ENCODE results near the gene CNTNAP2.

CNTNAP2 gene

DNA sequence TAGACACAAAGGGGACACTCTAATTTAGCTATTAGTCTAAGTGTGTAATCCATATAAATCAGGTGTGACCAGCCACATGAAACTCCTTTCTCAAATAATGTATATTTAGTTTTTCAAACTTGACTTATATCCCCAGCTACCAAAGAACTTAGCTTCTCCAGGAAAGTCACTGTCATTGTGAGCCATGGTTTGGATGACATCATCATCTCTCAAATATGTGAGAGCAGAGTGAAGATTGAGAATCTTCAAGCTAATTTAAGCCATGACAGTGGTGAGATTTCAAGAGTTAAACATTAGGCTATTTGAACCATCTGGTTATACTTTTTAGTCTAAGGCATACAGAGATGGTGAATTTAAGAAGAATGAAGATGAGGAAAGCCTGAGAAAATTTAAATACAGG lies 1165.6 kb downstream of the CNTNAP2 start:
- TF ChIP-seq, protein P1, sequence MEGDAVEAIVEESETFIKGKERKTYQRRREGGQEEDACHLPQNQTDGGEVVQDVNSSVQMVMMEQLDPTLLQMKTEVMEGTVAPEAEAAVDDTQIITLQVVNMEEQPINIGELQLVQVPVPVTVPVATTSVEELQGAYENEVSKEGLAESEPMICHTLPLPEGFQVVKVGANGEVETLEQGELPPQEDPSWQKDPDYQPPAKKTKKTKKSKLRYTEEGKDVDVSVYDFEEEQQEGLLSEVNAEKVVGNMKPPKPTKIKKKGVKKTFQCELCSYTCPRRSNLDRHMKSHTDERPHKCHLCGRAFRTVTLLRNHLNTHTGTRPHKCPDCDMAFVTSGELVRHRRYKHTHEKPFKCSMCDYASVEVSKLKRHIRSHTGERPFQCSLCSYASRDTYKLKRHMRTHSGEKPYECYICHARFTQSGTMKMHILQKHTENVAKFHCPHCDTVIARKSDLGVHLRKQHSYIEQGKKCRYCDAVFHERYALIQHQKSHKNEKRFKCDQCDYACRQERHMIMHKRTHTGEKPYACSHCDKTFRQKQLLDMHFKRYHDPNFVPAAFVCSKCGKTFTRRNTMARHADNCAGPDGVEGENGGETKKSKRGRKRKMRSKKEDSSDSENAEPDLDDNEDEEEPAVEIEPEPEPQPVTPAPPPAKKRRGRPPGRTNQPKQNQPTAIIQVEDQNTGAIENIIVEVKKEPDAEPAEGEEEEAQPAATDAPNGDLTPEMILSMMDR (IDR thresholded peaks at IDR 0.05; ENCODE audit: extremely low read depth, missing control alignments): no peak
- no peak for DNase-seq (ENCODE audit: low spot score)

DNA sequence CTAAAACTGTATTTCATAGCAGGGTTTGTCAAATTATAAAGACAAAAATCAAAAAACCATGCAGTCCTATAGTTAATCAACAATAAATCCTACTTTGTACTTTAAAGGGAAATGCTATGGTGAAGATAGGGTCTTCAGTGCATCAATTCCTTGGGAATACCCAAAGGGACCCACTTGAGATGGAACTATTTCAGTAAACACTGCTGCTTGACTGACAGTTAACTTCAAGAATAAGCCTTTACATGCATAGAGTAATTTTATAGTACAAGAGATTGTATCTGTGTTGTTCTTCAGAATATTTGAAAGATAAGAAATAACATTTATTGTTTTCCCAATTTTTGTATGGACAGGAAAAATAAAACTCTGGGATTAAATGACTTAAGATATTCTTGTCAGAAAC lies 1179.6 kb downstream of the CNTNAP2 start:
- no peak for DNase-seq (ENCODE audit: low spot score)
- TF ChIP-seq, protein P1 (IDR thresholded peaks at IDR 0.05; ENCODE audit: extremely low read depth, missing control alignments): no peak

DNA sequence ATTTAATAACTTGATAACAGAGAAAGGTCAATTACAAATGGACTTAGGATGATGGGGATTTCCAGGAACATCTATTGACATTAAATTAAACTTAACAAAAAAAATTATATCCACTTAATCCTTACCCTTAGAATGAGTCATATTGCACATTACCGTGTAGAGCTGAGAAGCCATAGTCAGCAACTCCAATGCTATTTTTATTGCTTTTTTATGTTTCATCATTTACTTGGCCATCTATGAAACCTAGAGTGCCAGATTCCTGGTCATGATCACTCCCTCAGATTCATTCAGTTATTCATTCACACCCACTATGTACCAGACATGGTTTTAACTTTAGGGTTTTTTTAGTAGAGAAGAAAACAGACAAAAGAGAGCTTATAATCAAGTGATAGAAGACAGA lies 1180.4 kb downstream of the CNTNAP2 start:
- DNase-seq (ENCODE audit: low spot score): no peak
- TF ChIP-seq, protein P1 (IDR thresholded peaks at IDR 0.05; ENCODE audit: extremely low read depth, missing control alignments): no peak

DNA sequence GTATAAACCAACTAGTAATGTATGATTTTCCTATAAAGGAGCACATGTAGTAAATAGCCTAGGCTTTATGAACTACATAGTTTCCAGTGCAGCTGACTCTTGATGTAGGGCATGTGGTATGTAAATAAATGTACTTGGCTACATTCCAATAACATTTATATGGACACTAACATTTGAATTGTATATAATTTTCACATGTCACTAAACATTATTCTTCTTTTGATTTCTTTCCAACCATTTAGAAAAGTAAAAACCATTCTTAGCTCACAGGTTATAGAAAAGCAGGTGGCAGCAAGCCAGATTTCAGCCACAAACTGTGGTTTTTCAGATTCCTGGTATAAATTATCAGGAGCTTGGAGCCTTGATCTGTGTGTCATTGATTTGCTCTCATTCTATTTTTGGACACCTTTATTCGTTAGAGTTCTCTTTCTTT lies 1182.0 kb downstream of the CNTNAP2 start:
- DNase-seq (ENCODE audit: low spot score): no peak
- TF ChIP-seq, protein P1 (IDR thresholded peaks at IDR 0.05; ENCODE audit: extremely low read depth, missing control alignments): no peak

DNA sequence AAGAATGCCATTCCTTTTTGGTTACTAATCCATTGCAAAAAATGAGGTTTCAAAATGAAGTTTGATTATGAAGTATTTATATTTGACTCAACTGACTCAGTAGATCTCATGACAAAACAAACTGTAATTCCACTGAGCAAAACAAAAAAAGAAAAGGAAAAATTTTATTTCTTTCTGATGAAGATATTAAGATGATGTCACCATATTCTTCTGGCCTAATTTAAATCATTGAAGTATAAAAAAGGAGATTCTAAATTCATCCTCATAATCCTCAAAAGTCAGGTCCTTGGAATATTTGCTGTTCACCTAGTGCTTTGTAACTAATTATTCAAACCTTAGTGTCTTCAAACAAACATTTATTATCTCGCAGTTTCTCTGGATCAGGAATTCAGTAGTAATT lies 1183.7 kb downstream of the CNTNAP2 start:
- DNase-seq (ENCODE audit: low spot score): no peak

DNA sequence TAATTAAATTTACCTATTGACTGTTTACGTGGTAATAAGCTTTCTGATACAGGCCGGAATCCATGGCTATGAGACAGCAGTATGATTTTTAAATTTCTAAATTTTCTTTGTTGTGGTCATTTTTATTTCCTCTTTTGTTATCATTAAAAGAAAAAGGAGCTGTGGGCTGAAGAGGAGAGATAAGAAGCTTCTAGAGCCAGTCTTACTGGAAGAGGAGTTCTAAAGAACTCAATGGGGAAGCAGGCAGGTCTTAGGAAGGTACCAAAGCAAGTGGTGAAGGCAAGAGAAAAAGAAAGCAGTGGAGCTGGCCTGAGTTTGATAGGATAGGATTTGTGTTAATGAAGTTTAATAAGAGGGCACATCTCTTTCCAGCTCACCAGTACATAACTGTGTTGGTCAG lies 1187.8 kb downstream of the CNTNAP2 start:
- TF ChIP-seq, protein P1 (IDR thresholded peaks at IDR 0.05; ENCODE audit: extremely low read depth, missing control alignments): no peak
- no peak for DNase-seq (ENCODE audit: low spot score)

More for the DNA sequence above, 1183.7 kb downstream of the CNTNAP2 start:
- TF ChIP-seq, protein P1 (IDR thresholded peaks at IDR 0.05; ENCODE audit: extremely low read depth, missing control alignments): no peak

DNA sequence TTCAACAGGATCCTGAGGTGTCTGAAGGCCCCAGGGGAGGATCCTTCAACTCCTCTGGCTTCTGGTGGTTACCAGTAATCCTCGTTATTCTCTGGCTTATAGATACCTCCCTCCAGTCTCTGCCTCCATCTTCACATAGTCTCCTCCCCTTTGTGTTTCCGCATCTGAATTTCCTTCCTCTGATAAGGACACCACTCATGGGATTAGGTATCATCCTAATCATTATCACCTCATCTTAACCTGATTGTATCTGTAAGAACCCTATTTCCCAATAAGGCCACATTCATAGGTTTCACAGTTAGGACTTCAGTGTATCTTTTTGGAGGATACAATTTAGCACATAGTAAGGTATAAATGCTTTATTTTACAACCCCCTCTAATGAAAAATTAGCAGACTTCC lies 1189.2 kb downstream of the CNTNAP2 start:
- no peak for DNase-seq (ENCODE audit: low spot score)
- TF ChIP-seq, protein P1 (IDR thresholded peaks at IDR 0.05; ENCODE audit: extremely low read depth, missing control alignments): no peak
